22Rv1 (cell line): ENCODE data around the gene KCNK10.

Source experiments
- CTCF ChIP-seq: fragments of 450-650 bp; IDR thresholded peaks from 2 replicates; pipeline ENCODE4 v1.5.1; 2017; ENCODE audit warnings: mild to moderate bottlenecking
- ZFX ChIP-seq: fragments of 450-650 bp; IDR thresholded peaks from 2 replicates; pipeline ENCODE4 v1.6.1; 2017; ENCODE audit warnings: antibody characterized with exemption, borderline replicate concordance

GRCh38 chr14:88296351-88296750, 26.7 kb downstream of the KCNK10 start:
- no peak for TF ChIP-seq CTCF
- no peak for TF ChIP-seq ZFX
